GM18858 (cell line): ENCODE measurements around the gene HSD17B8.

Source experiments
- ATAC-seq: cut with Tn5 transposase; IDR thresholded peaks from one replicate; pipeline ENCODE4 v1.9.1; 2021; ENCODE audit not compliant: unreplicated experiment

The HSD17B8 gene

GRCh38 chr6:33191383-33192104 lies 12.9 kb upstream of the HSD17B8 start:
- ATAC-seq = no peak

- no peak for ATAC-seq
Observed at GRCh38 chr6:33192105-33192646, 12.3 kb upstream of the HSD17B8 start, which contains the start of gene COL11A2. Gene COL11A2, minus strand, starts transcription at chr6:33192467. Its CDS starts 227 bp downstream, at chr6:33192240.

GRCh38 chr6:33192671-33193602 lies 11.5 kb upstream of the HSD17B8 start:
- no peak for ATAC-seq

DNA sequence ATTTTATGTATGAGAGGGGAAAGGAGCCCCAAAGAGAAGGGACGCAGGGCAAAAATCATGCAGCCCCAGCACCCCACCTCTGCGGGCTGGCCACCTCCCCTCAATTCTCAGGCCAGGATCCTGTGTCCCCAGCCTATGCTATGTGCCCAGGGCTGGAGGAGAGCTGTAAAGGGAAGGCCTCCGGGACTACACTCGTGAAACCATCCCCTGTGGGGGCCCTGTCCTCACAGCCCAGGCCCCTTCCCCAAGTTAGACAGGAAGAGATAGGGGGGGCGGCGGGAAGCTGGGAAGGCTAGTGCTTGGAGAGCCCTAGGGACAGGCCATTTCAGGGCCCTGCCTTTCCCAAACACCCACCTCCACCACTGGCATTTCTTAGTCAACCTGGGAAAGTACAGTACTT lies 10.8 kb upstream of the HSD17B8 start:
- ATAC-seq = no peak

GRCh38 chr6:33194431-33194979 lies 9.9 kb upstream of the HSD17B8 start:
- no peak for ATAC-seq

DNA sequence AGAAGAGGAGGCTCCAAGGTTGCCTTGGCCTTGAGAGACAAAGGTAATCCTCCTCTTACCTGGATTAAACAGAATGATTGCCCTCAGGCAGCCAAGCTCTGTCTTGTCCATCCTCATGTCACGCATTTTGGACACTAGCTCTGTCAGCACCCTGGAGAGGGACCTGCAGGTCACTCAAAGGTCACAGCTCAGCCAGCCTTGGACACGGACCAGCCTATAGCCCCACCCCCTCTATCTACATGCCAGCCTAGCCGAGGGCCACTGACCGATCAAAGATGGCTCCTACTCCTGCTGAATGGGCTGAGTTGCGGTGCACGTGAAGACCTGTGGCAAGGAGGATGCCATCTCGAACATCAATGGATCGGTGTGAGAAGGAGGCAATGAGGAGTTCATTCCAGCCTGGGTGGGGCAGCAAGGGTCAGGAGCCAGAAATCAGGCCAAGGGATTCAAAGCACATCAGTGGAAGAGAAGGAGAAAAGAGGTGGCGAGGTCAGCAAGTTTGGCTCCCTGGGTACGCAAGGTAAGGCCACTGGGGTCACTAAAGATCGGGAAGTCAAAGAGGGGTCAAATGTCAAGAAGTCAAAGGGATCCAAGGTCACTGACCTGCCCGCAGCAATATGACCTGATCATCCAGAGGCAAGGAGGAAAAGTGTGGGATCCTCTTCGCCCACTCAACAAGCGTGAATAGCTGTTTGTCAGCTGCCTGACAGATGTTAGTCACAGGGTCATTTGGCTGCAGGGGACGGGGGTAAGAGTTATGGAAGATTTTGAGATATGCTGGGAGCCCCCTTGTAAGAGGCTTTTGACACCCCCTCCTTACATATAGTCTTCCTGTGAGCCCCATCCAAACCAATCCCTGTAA lies 8.9 kb upstream of the HSD17B8 start:
- ATAC-seq = no peak

- ATAC-seq = no peak
Observed at GRCh38 chr6:33197431-33198048, 6.9 kb upstream of the HSD17B8 start.

- no peak for ATAC-seq
Observed at GRCh38 chr6:33198159-33198852, 6.1 kb upstream of the HSD17B8 start.

- no peak for ATAC-seq
Observed at GRCh38 chr6:33198853-33199436, 5.5 kb upstream of the HSD17B8 start.

GRCh38 chr6:33199687-33200218 lies 4.7 kb upstream of the HSD17B8 start:
- ATAC-seq = no peak

DNA sequence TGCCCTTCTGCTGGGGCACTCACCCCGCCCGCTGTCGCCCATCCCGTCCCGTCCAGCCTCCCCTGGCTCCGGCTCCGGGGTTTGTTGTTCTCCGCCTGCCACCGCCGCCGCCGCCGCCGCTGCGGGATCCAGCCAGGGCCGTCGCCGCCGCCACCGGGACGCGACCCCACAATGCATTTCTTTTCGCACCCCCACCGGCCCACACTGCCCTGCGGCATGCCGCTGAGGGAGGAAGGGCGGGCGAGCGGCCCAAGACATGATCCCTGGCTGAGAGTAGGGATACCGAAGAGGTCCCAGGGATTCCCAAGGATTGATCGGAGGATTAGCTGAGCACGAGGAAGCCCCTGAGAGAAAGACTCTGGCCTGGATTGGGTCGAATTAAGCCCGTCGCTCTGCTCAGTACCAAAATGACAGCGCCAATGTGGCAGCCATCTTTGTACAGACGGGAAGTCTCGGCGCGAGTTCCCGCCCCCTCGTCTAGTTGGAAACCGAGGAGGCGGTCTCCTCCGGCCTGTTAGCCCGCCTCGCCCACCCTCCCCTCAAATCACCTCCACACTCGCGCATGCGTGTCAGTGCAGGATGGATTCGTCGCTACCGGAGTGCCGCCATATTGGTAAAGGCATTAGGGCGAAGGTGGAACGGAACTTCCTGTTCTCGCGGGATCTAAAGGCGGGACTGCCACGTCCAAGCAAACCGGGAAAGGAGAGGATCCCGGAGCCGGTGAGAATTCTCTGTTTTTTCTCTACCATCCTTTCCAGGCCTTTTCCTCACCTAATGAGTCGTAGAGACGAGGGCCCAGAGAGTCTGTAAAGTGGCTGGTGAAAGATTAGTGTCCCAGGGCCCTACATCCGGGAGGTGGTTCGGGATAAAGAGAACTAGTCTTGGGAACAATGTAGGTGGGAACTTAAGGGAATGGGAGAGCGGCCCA lies 4.0 kb upstream of the HSD17B8 start, which contains the start of the genes RXRB and SLC39A7:
Gene RXRB (minus strand): TSS at position 447 of the 928 bp plus-strand sequence. CDS start 189 bp downstream, at position 258.
Gene SLC39A7 (plus strand): TSS at position 649 of the 928 bp plus-strand sequence. CDS start 379 bp downstream, outside the sequence.
- ATAC-seq = peak; percentile 35

- no peak for ATAC-seq
Observed at GRCh38 chr6:33201147-33201545, 3.3 kb upstream of the HSD17B8 start.

- ATAC-seq = no peak
Observed at GRCh38 chr6:33201935-33202334, 2.5 kb upstream of the HSD17B8 start.

- no peak for ATAC-seq
Observed at GRCh38 chr6:33202799-33203198, 1.7 kb upstream of the HSD17B8 start.

DNA sequence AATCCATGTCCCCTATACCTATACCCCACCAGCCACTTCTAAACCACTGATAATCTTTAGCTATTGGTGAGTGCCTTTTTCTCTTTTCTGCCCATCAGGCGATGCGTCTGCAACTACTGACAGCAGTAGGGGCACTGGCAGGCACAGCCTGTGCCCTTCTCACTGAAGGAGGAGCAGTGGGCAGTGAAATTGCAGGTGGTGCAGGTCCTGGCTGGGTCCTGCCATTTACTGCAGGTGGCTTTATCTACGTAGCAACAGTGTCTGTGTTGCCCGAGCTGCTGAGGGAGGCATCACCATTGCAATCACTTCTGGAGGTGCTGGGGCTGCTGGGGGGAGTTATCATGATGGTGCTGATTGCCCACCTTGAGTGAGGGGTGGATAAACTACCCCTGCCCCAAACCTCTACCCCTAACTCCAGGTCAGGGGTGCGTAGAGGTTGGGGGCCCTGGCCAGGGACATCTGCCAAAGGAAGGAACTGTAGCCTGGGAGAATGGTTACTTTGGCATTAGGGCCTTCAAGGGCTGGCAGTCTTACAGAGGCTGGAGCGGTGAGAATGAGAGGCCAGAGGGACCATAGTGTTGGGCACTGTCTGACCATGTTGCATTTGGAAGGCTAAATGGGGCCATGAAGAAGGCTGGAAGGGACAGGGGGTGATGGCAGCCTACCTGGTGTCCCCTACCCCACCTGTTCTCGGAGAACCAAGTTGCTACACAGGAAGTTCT lies 851 bp upstream of the HSD17B8 start:
- ATAC-seq = no peak

GRCh38 chr6:33204165-33204414 lies 365 bp upstream of the HSD17B8 start:
- ATAC-seq = no peak
